HepG2 (cell line): ENCODE measurements around the gene THBD. TPM values are rescaled to one million over a fixed set of nuclear protein-coding genes. Genes with fewer than 3 reads are reported as not detected.

Source experiments
- ATAC-seq: fragments of 200-7000 bp; cut with Tn5 transposase; 3 replicates; pipeline ENCODE4 v1.9.1; 2020; ENCODE audit warnings: mild to moderate bottlenecking, moderate library complexity
- BruUV-seq: library from RNA; stranded (reverse); fragments of 400-500 nt; replicated peaks from 2 replicates; lab custom pipeline; 2021; lab: Mats Ljungman, UMichigan
- CTCF ChIA-PET: fragments of 300-600 bp; formaldehyde crosslinking; extraction: SDS; loops from one replicate; lab custom pipeline; 2021; ENCODE audit warnings: low total read pairs, inconsistent platforms, low intra/inter-chr PET ratio; lab: Yijun Ruan, JAX
- POLR2A ChIA-PET: fragments of 350-600 bp; sonication (Branson Sonifier 250); formaldehyde crosslinking; loops from one replicate; lab custom pipeline; 2020; ENCODE audit warnings: antibody characterized with exemption, inconsistent platforms; lab: Yijun Ruan, JAX
- DNase-seq: peaks from one replicate; pipeline ENCODE4 v3.0.0-alpha.2; 2015; ENCODE audit warnings: low spot score
- FAIRE-seq: peaks from 3 replicates; lab custom pipeline; 2011; peaks lifted over from hg19 to GRCh38; lab: Jason Lieb, UNC
- H2AFZ ChIP-seq: one replicate; pipeline ENCODE4 v1.6.1; 2011; ENCODE audit warnings: low read length, inconsistent platforms
- H3K27ac ChIP-seq: fragments of 300-600 bp; 3 replicates; pipeline ENCODE4 v1.8.0; 2011; ENCODE audit warnings: mixed run types, mild to moderate bottlenecking, mixed read lengths, low read length, inconsistent platforms; ENCODE audit not compliant: insufficient read depth; ENCODE audit errors: extremely low read length
- H3K27me3 ChIP-seq, 2 experiments: fragments of 200-600 bp in 1 of 2; 2 replicates in 1 of 2; 3 replicates in 1 of 2; pipeline versions ENCODE4 v1.6.0 to v1.8.0; 2011; ENCODE audit warnings: low read length in 2 of 2, mild to moderate bottlenecking in 2 of 2, moderate library complexity in 2 of 2, inconsistent platforms in 1 of 2; ENCODE audit not compliant: insufficient read depth in 2 of 2, control insufficient read depth in 1 of 2
- H3K36me3 ChIP-seq, 2 experiments: fragments of 200-600 bp in 1 of 2; replicated peaks in 1 of 2; 2 replicates in 1 of 2; 3 replicates in 1 of 2; pipeline versions ENCODE4 v1.5.1 to v1.8.0; 2011; ENCODE audit warnings: low read length in 2 of 2, inconsistent platforms in 1 of 2; ENCODE audit not compliant: insufficient read depth in 2 of 2, control insufficient read depth in 1 of 2
- H3K4me1 ChIP-seq: 2 replicates; pipeline ENCODE4 v1.5.1; 2012; ENCODE audit warnings: low read length, inconsistent platforms; ENCODE audit not compliant: insufficient read depth
- H3K4me2 ChIP-seq: 2 replicates; pipeline ENCODE4 v1.6.0; 2011; ENCODE audit warnings: low read depth, low read length, inconsistent platforms
- H3K4me3 ChIP-seq, 3 experiments: fragments of 200-600 bp in 1 of 3; sonication (generic), shearing (Covaris generic) in 1 of 3; replicated peaks in 1 of 3; 2 replicates each; pipeline ENCODE4 v1.5.1; 2011 to 2016; ENCODE audit warnings: low read length in 3 of 3, inconsistent platforms in 2 of 3, low read depth in 2 of 3, mild to moderate bottlenecking in 2 of 3, control low read depth in 1 of 3, mixed read lengths in 1 of 3; ENCODE audit not compliant: insufficient read depth in 1 of 3
- H3K79me2 ChIP-seq: one replicate; pipeline ENCODE4 v1.6.1; 2011; ENCODE audit warnings: low read length, inconsistent platforms; ENCODE audit not compliant: insufficient read depth
- H3K9ac ChIP-seq: 2 replicates; pipeline ENCODE4 v1.6.0; 2011; ENCODE audit warnings: mild to moderate bottlenecking, low read depth, low read length, inconsistent platforms; ENCODE audit not compliant: insufficient read depth
- H3K9me3 ChIP-seq: 2 replicates; pipeline ENCODE4 v1.5.1; 2012; ENCODE audit warnings: mild to moderate bottlenecking, low read length
- H4K20me1 ChIP-seq: 2 replicates; pipeline ENCODE4 v1.6.0; 2011; ENCODE audit warnings: inconsistent platforms, mild to moderate bottlenecking, low read length, moderate library complexity; ENCODE audit not compliant: insufficient read depth
- ATRX ChIP-seq: sonication (generic); formaldehyde crosslinking; IDR thresholded peaks from 2 replicates; pipeline ENCODE4 v1.4.0; 2020; ENCODE audit warnings: missing genetic modification reagents, borderline replicate concordance
- HDAC2 ChIP-seq: sonication (generic); formaldehyde crosslinking; IDR thresholded peaks from 2 replicates; pipeline ENCODE4 v1.4.0; 2020; ENCODE audit warnings: missing genetic modification reagents
- HINFP ChIP-seq: sonication (generic); formaldehyde crosslinking; IDR thresholded peaks from 2 replicates; pipeline ENCODE4 v1.4.0; 2020; ENCODE audit warnings: low read depth, mild to moderate bottlenecking, missing genetic modification reagents
- MED1 ChIP-seq: sonication (generic); formaldehyde crosslinking; IDR thresholded peaks from 2 replicates; pipeline ENCODE4 v1.4.0; 2020; ENCODE audit warnings: missing genetic modification reagents
- MNT ChIP-seq: fragments of 450-650 bp; IDR thresholded peaks from 2 replicates; pipeline ENCODE4 v1.6.1; 2016
- NFKB2 ChIP-seq: sonication (generic); formaldehyde crosslinking; IDR thresholded peaks from 2 replicates; pipeline ENCODE4 v1.4.0; 2020; ENCODE audit warnings: missing genetic modification reagents, borderline replicate concordance
- SP2 ChIP-seq: sonication (generic); formaldehyde crosslinking; IDR thresholded peaks from 2 replicates; pipeline ENCODE4 v1.5.1; 2020; ENCODE audit warnings: mild to moderate bottlenecking, missing genetic modification reagents
- ZBTB21 ChIP-seq: sonication (generic); formaldehyde crosslinking; IDR thresholded peaks from 2 replicates; pipeline ENCODE4 v1.4.0; 2020; ENCODE audit warnings: missing genetic modification reagents
- ZFP82 ChIP-seq: sonication (generic); formaldehyde crosslinking; IDR thresholded peaks from 2 replicates; pipeline ENCODE4 v1.5.1; 2020; ENCODE audit warnings: mild to moderate bottlenecking, missing genetic modification reagents, borderline replicate concordance
- ZIK1 ChIP-seq: sonication (generic); formaldehyde crosslinking; IDR thresholded peaks from 2 replicates; pipeline ENCODE4 v1.5.0; 2020; ENCODE audit warnings: mild to moderate bottlenecking, low read depth, missing genetic modification reagents, borderline replicate concordance
- ZNF251 ChIP-seq: sonication (generic); formaldehyde crosslinking; IDR thresholded peaks from 2 replicates; pipeline ENCODE4 v1.9.0; 2021; ENCODE audit warnings: mild to moderate bottlenecking, missing genetic modification reagents
- ZNF331 ChIP-seq: sonication (generic); formaldehyde crosslinking; IDR thresholded peaks from 2 replicates; pipeline ENCODE4 v1.4.0; 2020; ENCODE audit warnings: missing genetic modification reagents
- ZNF512B ChIP-seq: sonication (generic); formaldehyde crosslinking; IDR thresholded peaks from 2 replicates; pipeline ENCODE4 v1.5.1; 2020; ENCODE audit warnings: missing genetic modification reagents, mild to moderate bottlenecking, borderline replicate concordance
- WGBS: methylation state at CpG from one replicate; pipeline ENCODE4 v1.1.6; 2017; ENCODE audit warnings: low lambda C conversion rate; 5-methylcytosine and 5-hydroxymethylcytosine counted together
- in situ Hi-C: cut with HindIII; loops from 2 replicates; pipeline ENCODE4 v1.10.0; 2017; ENCODE audit warnings: low pct_unique_long_range_greater_than_20kb; ENCODE audit not compliant: extremely low pct_ligation_motif_present
- intact Hi-C: fragments of 100-400 bp; cut with micrococcal nuclease; formaldehyde crosslinking; loops from one replicate; pipeline ENCODE4 v1.10.0; 2022; ENCODE audit not compliant: unreplicated experiment
- polyA plus RNA-seq, 8 experiments: library from polyadenylated mRNA; depleted of rRNA in 3 of 8; stranded (reverse) in 7 of 8; unstranded in 1 of 8; fragments of >200 nt; fragmentation: Illumina TruSeq in 4 of 8; extraction: Trizol in 4 of 8; gene quantifications; 2 replicates each; pipeline versions ENCODE4 v1.2.1 to v1.2.3, GENCODE V29; 2011 to 2016; ENCODE audit warnings: low read depth in 4 of 8, missing spikeins in 1 of 8, mixed read lengths in 1 of 8; ENCODE audit not compliant: insufficient read depth in 1 of 8
- total RNA-seq, 5 experiments: library from RNA; depleted of rRNA; stranded (reverse); fragments of >200 nt; fragmentation: Illumina TruSeq; extraction: Trizol; gene quantifications; 2 replicates each; pipeline ENCODE4 v1.2.3, GENCODE V29; 2016; ENCODE audit warnings: low read depth in 1 of 5

THBD gene
- total and polyA plus RNA-seq, 2 of the 13 experiments (the other 11 are each of a cell fraction or from before 2014, with no cell fraction given): 0.03 TPM; not detected in 1

GRCh38 chr20:23093613-23094012, 44.1 kb upstream of the THBD start:
- Histone ChIP-seq H3K36me3 (no peaks in the 10 kb centered on the region), H3K4me2 (no peak overlapping the region), H3K4me3 (no peak overlapping the region), H3K9me3 (no peaks in the 10 kb centered on the region), H3K4me1 (no peaks in the 10 kb centered on the region), H4K20me1 (no peaks in the 10 kb centered on the region), H2AFZ (no peak overlapping the region), H3K9ac (no peak overlapping the region), H3K27me3 (peaks cover 4 to 25% of the 10 kb centered on the region in 2 experiments; a peak in 3 of 5 replicates), H3K79me2 (no peaks in the 10 kb centered on the region), H3K27ac (no peak overlapping the region)
- CTCF ChIA-PET: no interaction called here
- ATAC-seq (no peak), DNase-seq (no peak), FAIRE-seq (no peak)
- TF ChIP-seq ATRX (CRISPR knock-in tag) (no peak), NFKB2 (CRISPR knock-in tag) (no peak), MNT (peak; percentile 82), HDAC2 (CRISPR knock-in tag) (no peak), ZNF251 (CRISPR knock-in tag) (no peak), ZBTB21 (no peak)
- POLR2A ChIA-PET: no interaction called here
- intact Hi-C loops (no loop called here), in situ Hi-C loops (no loop called here)
- WGBS: 11% methylated on average over 3 of the region's 3 CpGs
- no TSS peak for BruUV-seq

GRCh38 chr20:23092861-23093495, 43.5 kb upstream of the THBD start:
- no peak for ATAC-seq
- no TSS peak for BruUV-seq
- DNase-seq: no peak
- FAIRE-seq: no peak
- H3K9me3 ChIP-seq: no peaks in the 10 kb centered on the region
- CTCF ChIA-PET: no interaction called here
- no peaks in the 10 kb centered on the region for H3K79me2 ChIP-seq
- no peaks in the 10 kb centered on the region for H4K20me1 ChIP-seq
- H3K9ac ChIP-seq: no peak overlapping the region
- POLR2A ChIA-PET: no interaction called here
- no peaks in the 10 kb centered on the region for H3K4me1 ChIP-seq
- intact Hi-C loops (no loop called here), in situ Hi-C loops (no loop called here)
- H3K4me2 ChIP-seq: no peak overlapping the region
- H3K4me3 ChIP-seq: no peak overlapping the region
- no peak overlapping the region for H2AFZ ChIP-seq
- H3K27me3 ChIP-seq: peaks cover 4 to 22% of the 10 kb centered on the region in 2 experiments; a peak in 3 of 5 replicates
- 39% methylated on average over 7 of the region's 7 CpGs for WGBS
- no peaks in the 10 kb centered on the region for H3K36me3 ChIP-seq
- no peak overlapping the region for H3K27ac ChIP-seq
- TF ChIP-seq ZIK1 (no peak), ZNF331 (CRISPR knock-in tag) (no peak), ZFP82 (no peak), SP2 (no peak), ZNF512B (CRISPR knock-in tag) (no peak), MED1 (CRISPR knock-in tag) (no peak), HINFP (CRISPR knock-in tag) (no peak)
